ENCODE data around the gene LRRC71. TPM values are rescaled to one million over a fixed set of nuclear protein-coding genes. Genes with fewer than 3 reads are reported as not detected.
A peak's percentile ranks its signal among the peaks of the same experiment; 100 is the strongest.

The LRRC71 gene
- total RNA-seq, 2 donors from 2014 or later, result not detected

DNA sequence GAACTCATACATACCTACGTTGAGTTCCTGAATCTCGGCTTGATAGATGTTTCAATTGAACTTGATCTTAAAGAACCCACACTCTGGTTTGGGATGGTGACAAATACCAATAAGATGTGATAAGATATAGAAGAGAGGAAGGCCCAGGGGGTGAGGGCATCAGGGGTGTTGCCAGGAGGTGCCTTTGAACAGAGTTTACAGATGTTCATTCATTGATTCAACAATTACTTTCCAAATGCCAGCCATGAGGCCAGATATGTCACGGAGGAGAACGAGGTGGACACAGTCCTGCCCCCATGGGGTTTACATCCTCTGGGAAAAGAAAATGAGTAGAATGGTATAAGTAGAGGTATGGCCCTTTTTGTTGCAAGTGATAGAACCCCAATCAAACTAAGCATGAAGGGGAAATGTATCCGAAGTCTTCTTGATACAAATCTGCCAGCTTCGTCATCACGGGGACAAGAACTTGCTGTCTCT is 659 bp downstream of the LRRC71 start:
- Mint-ChIP-seq H3K9me3 (no peaks in the 10 kb centered on the region), H3K36me3 (ENCODE audit: low read depth) (no peaks in the 10 kb centered on the region), H3K27ac (no peak overlapping the region), H3K27me3 (ENCODE audit: insufficient read depth) (peaks cover 99% of the 10 kb centered on the region), H3K4me1 (peaks cover 4% of the 10 kb centered on the region), H3K4me3 (peak overlapping the region; percentile 58)
- no peak for DNase-seq
- WGBS, 2 experiments (ENCODE audit: insufficient coverage in 1 of 2, insufficient read length in 1 of 2), result 56 to 61% methylated on average over 7 of the region's 7 CpGs
- H3K4me1 ChIP-seq (ENCODE audit: control insufficient read depth, insufficient read depth, low read length), result no peaks in the 10 kb centered on the region
- no peak overlapping the region for H3K27ac ChIP-seq (ENCODE audit: low read depth, low read length)
- H3K4me3 ChIP-seq (ENCODE audit: low read length), result peak overlapping the region; percentile 68
- H3K9me3 ChIP-seq (ENCODE audit: control insufficient read depth, low read length), result peaks cover 7% of the 10 kb centered on the region
- peaks cover 82% of the 10 kb centered on the region for H3K27me3 ChIP-seq (ENCODE audit: control insufficient read depth, insufficient read depth, low read length, poor library complexity, severe bottlenecking)
- TF ChIP-seq, protein P1, sequence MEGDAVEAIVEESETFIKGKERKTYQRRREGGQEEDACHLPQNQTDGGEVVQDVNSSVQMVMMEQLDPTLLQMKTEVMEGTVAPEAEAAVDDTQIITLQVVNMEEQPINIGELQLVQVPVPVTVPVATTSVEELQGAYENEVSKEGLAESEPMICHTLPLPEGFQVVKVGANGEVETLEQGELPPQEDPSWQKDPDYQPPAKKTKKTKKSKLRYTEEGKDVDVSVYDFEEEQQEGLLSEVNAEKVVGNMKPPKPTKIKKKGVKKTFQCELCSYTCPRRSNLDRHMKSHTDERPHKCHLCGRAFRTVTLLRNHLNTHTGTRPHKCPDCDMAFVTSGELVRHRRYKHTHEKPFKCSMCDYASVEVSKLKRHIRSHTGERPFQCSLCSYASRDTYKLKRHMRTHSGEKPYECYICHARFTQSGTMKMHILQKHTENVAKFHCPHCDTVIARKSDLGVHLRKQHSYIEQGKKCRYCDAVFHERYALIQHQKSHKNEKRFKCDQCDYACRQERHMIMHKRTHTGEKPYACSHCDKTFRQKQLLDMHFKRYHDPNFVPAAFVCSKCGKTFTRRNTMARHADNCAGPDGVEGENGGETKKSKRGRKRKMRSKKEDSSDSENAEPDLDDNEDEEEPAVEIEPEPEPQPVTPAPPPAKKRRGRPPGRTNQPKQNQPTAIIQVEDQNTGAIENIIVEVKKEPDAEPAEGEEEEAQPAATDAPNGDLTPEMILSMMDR (conservative IDR thresholded peaks at IDR 0.05), result no peak
- H3K9ac ChIP-seq (ENCODE audit: extremely low read depth, low read length, poor library complexity, severe bottlenecking), result no peak overlapping the region
- no peaks in the 10 kb centered on the region for H3K36me3 ChIP-seq (ENCODE audit: control insufficient read depth, insufficient read depth, low read length)

DNA sequence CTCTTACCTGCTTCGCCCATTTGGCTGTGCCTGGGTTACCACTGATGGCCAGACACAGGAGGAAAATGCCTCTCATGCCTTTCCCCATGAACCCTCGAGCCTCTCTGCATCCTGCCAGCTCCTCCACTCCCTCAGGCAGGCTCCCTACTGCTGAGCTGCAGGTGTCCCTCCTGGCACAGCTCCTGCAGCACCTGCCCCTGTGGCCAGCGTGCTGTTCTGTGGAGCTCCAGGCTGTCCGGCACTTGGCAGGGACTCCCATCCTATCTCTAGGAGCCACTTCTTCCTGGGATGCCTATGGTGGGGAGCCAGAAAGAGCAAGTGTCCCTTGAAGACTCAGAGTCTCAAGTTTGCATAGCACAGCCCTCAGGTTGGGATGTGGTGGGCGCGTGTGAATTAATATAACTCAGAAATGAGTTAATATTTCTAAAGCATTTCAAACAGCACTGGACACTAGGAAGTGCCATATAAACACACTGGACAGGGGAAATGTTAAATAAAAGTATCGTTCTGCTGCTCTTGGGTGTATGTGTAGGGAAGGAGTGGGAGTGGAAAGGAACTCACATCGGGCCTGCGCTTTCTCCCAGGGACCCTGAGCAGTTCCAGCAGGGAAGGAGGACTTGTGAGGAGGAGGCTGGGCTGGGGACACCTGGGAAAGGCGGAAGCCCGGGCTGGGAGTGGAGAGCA is 2.7 kb downstream of the LRRC71 start:
- Mint-ChIP-seq H3K27me3 (ENCODE audit: insufficient read depth) (peaks cover 100% of the 10 kb centered on the region), H3K27ac (no peak overlapping the region), H3K36me3 (ENCODE audit: low read depth) (no peaks in the 10 kb centered on the region), H3K4me3 (peak overlapping the region; percentile 47), H3K9me3 (no peaks in the 10 kb centered on the region), H3K4me1 (peaks cover 10% of the 10 kb centered on the region)
- Histone ChIP-seq H3K27ac (ENCODE audit: low read depth, low read length) (no peak overlapping the region), H3K4me1 (ENCODE audit: control insufficient read depth, insufficient read depth, low read length) (no peaks in the 10 kb centered on the region), H3K9ac (ENCODE audit: extremely low read depth, low read length, poor library complexity, severe bottlenecking) (no peak overlapping the region), H3K27me3 (ENCODE audit: control insufficient read depth, insufficient read depth, low read length, poor library complexity, severe bottlenecking) (peaks cover 100% of the 10 kb centered on the region), H3K4me3 (ENCODE audit: low read length) (peak overlapping the region; percentile 69), H3K9me3 (ENCODE audit: control insufficient read depth, low read length) (peaks cover 6% of the 10 kb centered on the region), H3K36me3 (ENCODE audit: control insufficient read depth, insufficient read depth, low read length) (no peaks in the 10 kb centered on the region)
- TF ChIP-seq, protein P1 (conservative IDR thresholded peaks at IDR 0.05), result no peak
- DNase-seq, result no peak
- WGBS, 2 experiments (ENCODE audit: insufficient coverage in 1 of 2, insufficient read length in 1 of 2), result 7 to 18% methylated on average over 7 to 11 of the region's 11 CpGs

DNA sequence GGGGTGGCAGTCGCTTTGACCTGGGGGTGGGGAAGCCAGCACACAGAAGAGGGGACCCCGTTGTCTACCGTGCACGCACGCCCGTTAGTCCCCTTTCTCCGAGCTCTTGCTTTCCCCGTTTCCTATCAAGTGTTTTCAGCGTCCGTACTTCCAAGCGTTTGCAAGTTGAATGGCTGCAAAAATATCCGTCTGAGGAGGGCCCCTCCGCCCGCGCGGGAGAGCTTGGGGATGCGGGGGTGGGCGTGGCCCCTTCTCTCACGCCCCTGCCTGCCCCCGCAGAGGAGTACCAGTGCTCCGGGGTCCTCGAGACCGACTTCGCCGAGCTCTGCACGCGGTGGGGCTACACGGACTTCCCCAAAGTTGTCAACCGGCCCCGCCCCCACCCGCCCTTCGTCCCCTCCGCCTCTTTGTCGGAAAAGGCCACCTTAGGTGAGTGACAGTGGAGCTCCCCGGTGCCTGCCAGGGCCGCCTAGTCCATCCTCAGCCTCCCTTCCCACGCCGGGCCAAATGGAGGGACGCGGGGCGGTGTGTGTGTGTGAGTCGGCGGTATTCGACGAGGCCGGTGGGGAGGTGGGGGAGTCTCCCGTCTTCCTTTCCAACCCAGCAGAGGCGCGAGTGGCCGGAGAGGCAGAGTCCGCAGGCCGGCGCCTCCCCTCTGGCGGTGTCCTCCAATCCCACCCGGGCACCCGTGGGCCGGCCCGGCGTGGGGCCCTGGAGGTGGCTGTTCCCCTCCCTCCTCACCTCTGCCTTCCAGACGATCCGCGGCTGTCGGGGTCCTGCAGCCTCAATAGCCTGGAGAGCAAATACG is 3.4 kb downstream of the LRRC71 start:
- peaks cover 100% of the 10 kb centered on the region for H3K27me3 ChIP-seq (ENCODE audit: control insufficient read depth, insufficient read depth, low read length, poor library complexity, severe bottlenecking)
- H3K27ac ChIP-seq (ENCODE audit: low read depth, low read length), result no peak overlapping the region
- H3K4me3 ChIP-seq (ENCODE audit: low read length), result peak overlapping the region; percentile 69
- Mint-ChIP-seq H3K4me3 (peak overlapping the region; percentile 47), H3K9me3 (no peaks in the 10 kb centered on the region), H3K27ac (no peak overlapping the region), H3K27me3 (ENCODE audit: insufficient read depth) (peaks cover 100% of the 10 kb centered on the region), H3K36me3 (ENCODE audit: low read depth) (no peaks in the 10 kb centered on the region), H3K4me1 (peaks cover 10% of the 10 kb centered on the region)
- TF ChIP-seq, protein P1 (conservative IDR thresholded peaks at IDR 0.05), result no peak
- no peak overlapping the region for H3K9ac ChIP-seq (ENCODE audit: extremely low read depth, low read length, poor library complexity, severe bottlenecking)
- no peaks in the 10 kb centered on the region for H3K9me3 ChIP-seq (ENCODE audit: control insufficient read depth, low read length)
- WGBS, 2 experiments (ENCODE audit: insufficient coverage in 1 of 2, insufficient read length in 1 of 2), result 2 to 3% methylated on average over 17 to 63 of the region's 64 CpGs
- DNase-seq, result peak; percentile 72
- H3K36me3 ChIP-seq (ENCODE audit: control insufficient read depth, insufficient read depth, low read length), result no peaks in the 10 kb centered on the region
- no peaks in the 10 kb centered on the region for H3K4me1 ChIP-seq (ENCODE audit: control insufficient read depth, insufficient read depth, low read length)
